Heart left ventricle (tissue), 16 donors: ENCODE data around the gene SLC2A8. TPM values are rescaled to one million over a fixed set of nuclear protein-coding genes. Genes with fewer than 3 reads are reported as not detected.

Source experiments
- ATAC-seq, 4 donors: fragments of 200-7000 bp; cut with Tn5 transposase; one replicate each; pipeline ENCODE4 v1.9.1; 2020 to 2022; ENCODE audit warnings: moderate library complexity in 4 of 4, mild to moderate bottlenecking in 3 of 4, moderate number of reproducible peaks in 1 of 4
- DNase-seq, 5 donors: peaks; one replicate each; pipeline ENCODE4 v3.0.0-alpha.2; 2020
- H3K27ac ChIP-seq, 12 donors: fragments of 200-600 bp; sonication (generic) in 4 of 12; one replicate each; pipeline versions ENCODE4 v1.5.0 to v1.8.0; 2016 to 2022; ENCODE audit warnings: mild to moderate bottlenecking in 2 of 12
- H3K27me3 ChIP-seq, 9 donors: fragments of 200-600 bp; sonication (generic) in 2 of 9; one replicate each; pipeline versions ENCODE4 v1.5.1 to v1.8.0; 2016 to 2022; ENCODE audit warnings: mild to moderate bottlenecking in 3 of 9
- H3K36me3 ChIP-seq, 9 donors: fragments of 200-600 bp; sonication (generic) in 2 of 9; one replicate each; pipeline versions ENCODE4 v1.5.0 to v1.8.0; 2018 to 2022; ENCODE audit warnings: mild to moderate bottlenecking in 2 of 9
- H3K4me1 ChIP-seq, 12 donors: fragments of 200-600 bp; sonication (generic) in 4 of 12; one replicate each; pipeline versions ENCODE4 v1.5.0 to v1.8.0; 2016 to 2022; ENCODE audit warnings: mild to moderate bottlenecking in 3 of 12
- H3K4me3 ChIP-seq, 12 donors: fragments of 200-600 bp; sonication (generic) in 4 of 12; one replicate each; pipeline versions ENCODE4 v1.5.0 to v1.8.0; 2017 to 2022; ENCODE audit warnings: mild to moderate bottlenecking in 9 of 12, moderate library complexity in 4 of 12
- H3K9me3 ChIP-seq, 12 donors: fragments of 200-600 bp; sonication (generic) in 4 of 12; one replicate each; pipeline versions ENCODE4 v1.5.0 to v1.8.0; 2016 to 2022; ENCODE audit warnings: mild to moderate bottlenecking in 1 of 12
- CTCF ChIP-seq, 12 donors: fragments of 200-600 bp; sonication (generic) in 4 of 12; IDR thresholded peaks; one replicate each; pipeline versions ENCODE4 v1.5.0 to v1.8.0; 2018 to 2022; ENCODE audit warnings: antibody characterized with exemption in 12 of 12, mild to moderate bottlenecking in 5 of 12
- POLR2A ChIP-seq, 2 donors: fragments of 450-650 bp; IDR thresholded peaks; one replicate each; pipeline ENCODE4 v1.6.1; 2017; ENCODE audit warnings: antibody characterized with exemption in 2 of 2, mild to moderate bottlenecking in 2 of 2, moderate library complexity in 2 of 2
- WGBS, 4 donors: extraction: QIAGEN DNeasy Blood & Tissue Kit in 2 of 4; methylation state at CpG; one replicate each; pipeline versions ENCODE4 v1.1.5 to v1.1.7; 2013 to 2018; 5-methylcytosine and 5-hydroxymethylcytosine counted together
- intact Hi-C, 10 donors: fragments of 100-400 bp; cut with DNase I; formaldehyde crosslinking; loops; one replicate each; pipeline versions ENCODE4 v1.11.1 to v1.14.2; 2022
- polyA plus RNA-seq, 2 donors: library from polyadenylated mRNA; stranded (reverse); fragments of 200-250 nt; gene quantifications; one replicate each; pipeline ENCODE4 v1.2.3, GENCODE V29; 2013
- total RNA-seq, 9 donors: library from RNA; depleted of rRNA in 2 of 9; stranded (reverse); fragments of >200 nt in 2 of 9; fragmentation: NEBNext Ultra II Directional in 3 of 9; extraction: Animal tissue kit (Norgen Biotek cat#: 25700) in 3 of 9; gene quantifications; one replicate each; pipeline versions ENCODE4 v1.1.0 to v1.2.4, GENCODE V29; 2016 to 2023
- donor health status: ischemic (EF 13 %, LVEDD 7.1; RV severe dilation, severe dysfunction).
- donor health status: healthy with polysubstance abuse.
- donor health status: DM: no; HTN: yes; CAD: no.
- donor health status: DM: no; HTN: no; CAD: no.
- donor health status: ischemic (EF 25% LVEDD 6.9; RV normal size, moderate dysfunction).
- donor health status: ischemic (EF 25% LVEDD 5.7; RV mildly dilated, moderate dysfunction).
- donor health status: healthy.
- donor health status: DM: yes; HTN: yes; CAD: no.
- donor health status: ischemic (EF 35%, LVEDD 5.7; RV mildly dilated, moderate dysfunction).
- donor health status: nonischemic (EF 11% LVEDD 7.7; RV severe dilation, severe dysfunction).
- donor health status: DM: yes; HTN: yes; CAD: no.
- donor health status: PGD.
- donor health status: ischemic (EF 29% LVEDD 5.4; RV normal size, mild dysfunction).
- donor health status: nonischemic (EF 23%, LVEDD 6.1; RV moderate dilation, normal function).

Gene SLC2A8
- total and polyA plus RNA-seq, 11 donors = 12.1 to 25.0 (median 15.6) TPM

- H3K27me3 ChIP-seq = no peaks in the 10 kb centered on the region
- TF ChIP-seq POLR2A (IDR thresholded peaks at IDR 0.05) (no peak), CTCF (IDR thresholded peaks at IDR 0.05) (no peak)
- H3K4me1 ChIP-seq = peaks cover 0 to 16% (median 11%) of the 10 kb centered on the region in 12 donors
- 84 to 90% (median 89%) methylated on average over 9 to 20 of the region's 20 CpGs for WGBS, 4 donors
- H3K36me3 ChIP-seq = peaks cover 0 to 54% (median 37%) of the 10 kb centered on the region in 9 donors
- H3K9me3 ChIP-seq = no peaks in the 10 kb centered on the region
- DNase-seq = no peak
- H3K4me3 ChIP-seq = no peak overlapping the region
- peak overlapping the region in 1 of 12 donors; percentile 72 for H3K27ac ChIP-seq
- ATAC-seq = peak in 1 of 4 donors; percentile 17
- intact Hi-C loops = no loop called here
Measured at GRCh38 chr9:127405344-127406125, 8.6 kb downstream of the SLC2A8 start.

GRCh38 chr9:127406799-127407491 lies 10.0 kb downstream of the SLC2A8 start:
- peak overlapping the region in 6 of 12 donors; percentile 8 to 72 (median 44) for H3K27ac ChIP-seq
- H3K4me3 ChIP-seq = no peak overlapping the region
- TF ChIP-seq CTCF (IDR thresholded peaks at IDR 0.05) (no peak), POLR2A (IDR thresholded peaks at IDR 0.05) (no peak)
- no peaks in the 10 kb centered on the region for H3K9me3 ChIP-seq
- peak in 1 of 5 donors; percentile 63 for DNase-seq
- H3K4me1 ChIP-seq = peaks cover 0 to 16% (median 11%) of the 10 kb centered on the region in 12 donors
- no peaks in the 10 kb centered on the region for H3K27me3 ChIP-seq
- peak in 3 of 4 donors; percentile 25 to 48 (median 31) for ATAC-seq
- H3K36me3 ChIP-seq = peaks cover 0 to 44% (median 28%) of the 10 kb centered on the region in 9 donors
- WGBS, 4 donors = 48 to 62% (median 53%) methylated on average over 9 to 13 of the region's 13 CpGs
- intact Hi-C loops = no loop called here

- Histone ChIP-seq H3K4me1 (peaks cover 0 to 16% (median 11%) of the 10 kb centered on the region in 12 donors), H3K36me3 (peaks cover 0 to 42% (median 27%) of the 10 kb centered on the region in 9 donors), H3K27me3 (no peaks in the 10 kb centered on the region), H3K9me3 (no peaks in the 10 kb centered on the region), H3K4me3 (no peak overlapping the region), H3K27ac (peak overlapping the region in 6 of 12 donors; percentile 8 to 72 (median 44))
- TF ChIP-seq POLR2A (IDR thresholded peaks at IDR 0.05) = no peak
- no peak for TF ChIP-seq CTCF (IDR thresholded peaks at IDR 0.05)
- ATAC-seq = no peak
- WGBS, 4 donors = 37 to 56% (median 46%) methylated on average over 5 to 6 of the region's 6 CpGs
- intact Hi-C loops = no loop called here
- no peak for DNase-seq
Measured at GRCh38 chr9:127407492-127407843, 10.5 kb downstream of the SLC2A8 start.

GRCh38 chr9:127411122-127411521 lies 14.2 kb downstream of the SLC2A8 start:
- intact Hi-C loops = no loop called here
- Histone ChIP-seq H3K9me3 (no peaks in the 10 kb centered on the region), H3K27me3 (no peaks in the 10 kb centered on the region), H3K36me3 (peaks cover 0 to 13% (median 2%) of the 10 kb centered on the region in 9 donors), H3K4me1 (peaks cover 0 to 17% (median 12%) of the 10 kb centered on the region in 12 donors), H3K27ac (peak overlapping the region in 2 of 12 donors; percentile 8 to 88), H3K4me3 (no peak overlapping the region)
- 84 to 89% (median 87%) methylated on average over 4 of the region's 4 CpGs for WGBS, 4 donors
- no peak for TF ChIP-seq CTCF (IDR thresholded peaks at IDR 0.05)
- TF ChIP-seq POLR2A (IDR thresholded peaks at IDR 0.05) = no peak
- ATAC-seq (peak in 1 of 4 donors; percentile 20), DNase-seq (no peak)
